SK-N-SH (cell line): ENCODE measurements around the gene DMKN. TPM values are rescaled to one million over a fixed set of nuclear protein-coding genes. Genes with fewer than 3 reads are reported as not detected.

ENCODE experiments used
- CTCF ChIA-PET: fragments of 300-600, 350-600 bp; formaldehyde crosslinking; extraction: SDS; loops from one replicate; lab custom pipeline; 2021; lab: Yijun Ruan, JAX
- POLR2A ChIA-PET: fragments of 350-600 bp; sonication (Branson Sonifier 250); formaldehyde crosslinking; extraction: SDS; loops from one replicate; lab custom pipeline; 2020; ENCODE audit warnings: antibody characterized with exemption, inconsistent platforms; lab: Yijun Ruan, JAX
- DNase-seq: peaks from one replicate; pipeline ENCODE4 v3.0.0; 2012
- H2AFZ ChIP-seq: fragments of 200-600 bp; sonication (generic); 2 replicates; pipeline ENCODE4 v1.8.1; 2016; ENCODE audit warnings: antibody characterized with exemption, mild to moderate bottlenecking, low read depth
- H3F3A ChIP-seq: fragments of 200-600 bp; sonication (generic); replicated peaks from 2 replicates; pipeline ENCODE3; 2016; ENCODE audit warnings: antibody characterized with exemption, mild to moderate bottlenecking; ENCODE audit not compliant: insufficient read depth
- H3K27ac ChIP-seq, 2 experiments: fragments of 200-500 bp in 1 of 2; fragments of 200-600 bp in 1 of 2; sonication (Bioruptor generic) in 1 of 2; sonication (generic), shearing (Covaris generic) in 1 of 2; 2 replicates each; pipeline versions ENCODE4 v1.5.1 to v1.6.1; 2014 to 2016; ENCODE audit warnings: low read depth in 2 of 2, inconsistent platforms in 1 of 2, low read length in 1 of 2, mild to moderate bottlenecking in 1 of 2, mixed read lengths in 1 of 2
- H3K27me3 ChIP-seq: fragments of 200-600 bp; sonication (generic), shearing (Covaris generic); 2 replicates; pipeline ENCODE4 v1.6.1; 2016; ENCODE audit warnings: mixed run types; ENCODE audit not compliant: insufficient read depth
- H3K36me3 ChIP-seq, 2 experiments: fragments of 200-500 bp in 1 of 2; fragments of 200-600 bp in 1 of 2; sonication (Bioruptor generic) in 1 of 2; sonication (generic) in 1 of 2; replicated peaks in 1 of 2; 2 replicates each; pipeline versions ENCODE3 to v1.5.1; 2014 to 2016; ENCODE audit warnings: low read length in 1 of 2, mild to moderate bottlenecking in 1 of 2; ENCODE audit not compliant: insufficient read depth in 2 of 2, control insufficient read depth in 1 of 2
- H3K4me1 ChIP-seq, 2 experiments: fragments of 200-500 bp in 1 of 2; fragments of 200-600 bp in 1 of 2; sonication (Bioruptor generic) in 1 of 2; sonication (generic), shearing (Covaris generic) in 1 of 2; 2 replicates each; pipeline versions ENCODE4 v1.5.1 to v1.6.1; 2014 to 2016; ENCODE audit warnings: low read depth in 1 of 2, low read length in 1 of 2, mixed run types in 1 of 2; ENCODE audit not compliant: insufficient read depth in 2 of 2, control insufficient read depth in 1 of 2
- H3K4me2 ChIP-seq: fragments of 200-600 bp; sonication (generic), shearing (Covaris generic); 2 replicates; pipeline ENCODE4 v1.6.1; 2017; ENCODE audit warnings: mixed run types
- H3K4me3 ChIP-seq, 2 experiments: fragments of 200-500 bp in 1 of 2; fragments of 200-600 bp in 1 of 2; sonication (Bioruptor generic) in 1 of 2; sonication (generic), shearing (Covaris generic) in 1 of 2; 2 replicates each; pipeline versions ENCODE4 v1.5.1 to v1.8.1; 2014 to 2016; ENCODE audit warnings: low read depth in 2 of 2, inconsistent platforms in 1 of 2, low read length in 1 of 2, mild to moderate bottlenecking in 1 of 2, mixed read lengths in 1 of 2, moderate library complexity in 1 of 2
- H3K79me2 ChIP-seq: fragments of 200-600 bp; sonication (generic); 2 replicates; pipeline ENCODE4 v1.8.1; 2017; ENCODE audit warnings: mild to moderate bottlenecking; ENCODE audit not compliant: insufficient read depth
- H3K9ac ChIP-seq: fragments of 200-600 bp; sonication (generic); 2 replicates; pipeline ENCODE4 v1.6.1; 2017; ENCODE audit warnings: mixed run types
- H3K9me2 ChIP-seq: fragments of 200-600 bp; sonication (generic); 2 replicates; pipeline ENCODE4 v1.6.1; 2017; ENCODE audit warnings: mixed run types
- H3K9me3 ChIP-seq: fragments of 200-600 bp; sonication (generic); 2 replicates; pipeline ENCODE4 v1.6.1; 2017; ENCODE audit warnings: mixed run types, mild to moderate bottlenecking, moderate library complexity
- H4K20me1 ChIP-seq: fragments of 200-600 bp; sonication (generic); 2 replicates; pipeline ENCODE4 v1.6.1; 2017; ENCODE audit warnings: mild to moderate bottlenecking, mixed run types; ENCODE audit not compliant: insufficient read depth
- ELF1 ChIP-seq: IDR thresholded peaks from 2 replicates; pipeline ENCODE4 v1.4.0; 2012
- EZH2phosphoT487 ChIP-seq: fragments of 200-600 bp; sonication (generic); IDR thresholded peaks from 2 replicates; pipeline ENCODE4 v1.6.1; 2017; ENCODE audit warnings: low read depth, mixed run types, mild to moderate bottlenecking, antibody characterized with exemption, moderate library complexity, borderline replicate concordance
- MXI1 ChIP-seq: IDR thresholded peaks from 2 replicates; pipeline ENCODE4 v1.6.1; 2012; ENCODE audit warnings: mild to moderate bottlenecking, low read depth, low read length, improper control_type of control experiment
- NRF1 ChIP-seq: IDR thresholded peaks from 2 replicates; pipeline ENCODE4 v1.6.1; 2012; ENCODE audit warnings: low read depth, mild to moderate bottlenecking, low read length
- RCOR1 ChIP-seq: fragments of 150-350 bp; IDR thresholded peaks from 2 replicates; pipeline ENCODE4 v1.6.1; 2017; ENCODE audit warnings: antibody characterized with exemption, low read length
- REST ChIP-seq: IDR thresholded peaks from 2 replicates; pipeline ENCODE4 v1.6.1; 2012; ENCODE audit warnings: mild to moderate bottlenecking, low read depth, low read length, moderate library complexity
- RFX5 ChIP-seq: IDR thresholded peaks from 2 replicates; pipeline ENCODE4 v1.6.1; 2012; ENCODE audit warnings: mild to moderate bottlenecking, improper control_type of control experiment, low read length
- RXRA ChIP-seq: IDR thresholded peaks from 2 replicates; pipeline ENCODE4 v1.4.0; 2012; ENCODE audit warnings: low read depth, mild to moderate bottlenecking, borderline replicate concordance
- SMC3 ChIP-seq: IDR thresholded peaks from 2 replicates; pipeline ENCODE4 v1.6.1; 2012; ENCODE audit warnings: low read depth, low read length, improper control_type of control experiment
- TAF1 ChIP-seq: IDR thresholded peaks from 2 replicates; pipeline ENCODE4 v1.6.1; 2012; ENCODE audit warnings: low read depth, mild to moderate bottlenecking, low read length, moderate library complexity, borderline replicate concordance
- TEAD4 ChIP-seq: IDR thresholded peaks from 2 replicates; pipeline ENCODE4 v1.4.0; 2012; ENCODE audit warnings: mild to moderate bottlenecking, borderline replicate concordance; ENCODE audit not compliant: insufficient read depth
- USF1 ChIP-seq: IDR thresholded peaks from 2 replicates; pipeline ENCODE4 v1.4.0; 2012; ENCODE audit warnings: low read depth, borderline replicate concordance
- YY1 ChIP-seq: IDR thresholded peaks from 2 replicates; pipeline ENCODE4 v1.4.0; 2012; ENCODE audit warnings: low read depth, mild to moderate bottlenecking
- ZBTB33 ChIP-seq: IDR thresholded peaks from 2 replicates; pipeline ENCODE4 v1.4.0; 2012; ENCODE audit warnings: low read depth, borderline replicate concordance
- WGBS: methylation state at CpG from one replicate; pipeline ENCODE4 v1.1.6; 2017; ENCODE audit warnings: low lambda C conversion rate; 5-methylcytosine and 5-hydroxymethylcytosine counted together
- polyA plus RNA-seq, 3 experiments: library from polyadenylated mRNA; depleted of rRNA; stranded (reverse); fragments of >200 nt; gene quantifications; 2 replicates each; pipeline ENCODE4 v1.2.3, GENCODE V29; 2012
- TF ChIP-seq, protein P1 (sequence below): fragments of 150-350 bp; IDR thresholded peaks from 2 replicates; pipeline ENCODE4 v1.6.1; 2016; ENCODE audit warnings: mild to moderate bottlenecking, low read depth, low read length
- TF ChIP-seq, protein P2 (sequence below): fragments of 200-600 bp; sonication (generic); IDR thresholded peaks from 2 replicates; pipeline ENCODE4 v1.6.1; 2017; ENCODE audit warnings: antibody characterized with exemption, mild to moderate bottlenecking, moderate library complexity

The DMKN gene
- polyA plus RNA-seq, 1 of the 3 experiments (the other 2 are of a cell fraction) = not detected

GRCh38 chr19:35528218-35529038 lies 15.0 kb upstream of the DMKN start, which contains the start of gene SBSN:
SBSN (minus strand) TSS chr19:35528311; CDS start chr19:35528281, 30 bp downstream.
- H4K20me1 ChIP-seq = no peaks in the 10 kb centered on the region
- H3K4me2 ChIP-seq = no peak within 1 kb of the TSS
- TF ChIP-seq EZH2phosphoT487 = no peak
- TF ChIP-seq MXI1 = no peak
- TF ChIP-seq RCOR1 = no peak
- no peak for TF ChIP-seq RFX5
- no peak for TF ChIP-seq SMC3
- no peak for TF ChIP-seq RXRA
- TF ChIP-seq TAF1 = no peak
- no peak for TF ChIP-seq NRF1
- TF ChIP-seq REST = no peak
- TF ChIP-seq, protein P1, sequence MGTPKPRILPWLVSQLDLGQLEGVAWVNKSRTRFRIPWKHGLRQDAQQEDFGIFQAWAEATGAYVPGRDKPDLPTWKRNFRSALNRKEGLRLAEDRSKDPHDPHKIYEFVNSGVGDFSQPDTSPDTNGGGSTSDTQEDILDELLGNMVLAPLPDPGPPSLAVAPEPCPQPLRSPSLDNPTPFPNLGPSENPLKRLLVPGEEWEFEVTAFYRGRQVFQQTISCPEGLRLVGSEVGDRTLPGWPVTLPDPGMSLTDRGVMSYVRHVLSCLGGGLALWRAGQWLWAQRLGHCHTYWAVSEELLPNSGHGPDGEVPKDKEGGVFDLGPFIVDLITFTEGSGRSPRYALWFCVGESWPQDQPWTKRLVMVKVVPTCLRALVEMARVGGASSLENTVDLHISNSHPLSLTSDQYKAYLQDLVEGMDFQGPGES = no peak
- TF ChIP-seq ELF1 = no peak
- TF ChIP-seq, all 33 proteins: peak for 0
- Histone ChIP-seq H3K9ac (no peak within 1 kb of the TSS), H3K27me3 (peaks cover 77% of the 10 kb centered on the region), H3K9me3 (no peaks in the 10 kb centered on the region), H3K4me3 (no peak within 1 kb of the TSS), H3K36me3 (no peaks in the 10 kb centered on the region), H3K27ac (no peak within 1 kb of the TSS), H3K4me1 (no peaks in the 10 kb centered on the region), H3K79me2 (no peaks in the 10 kb centered on the region), H3F3A (no peaks in the 10 kb centered on the region), H2AFZ (no peak within 1 kb of the TSS), H3K9me2 (no peaks in the 10 kb centered on the region)
- ChIA-PET POLR2A (no interaction called here), CTCF (interaction anchor here (0.7 to 1.1 kb wide), 2 partner anchors 20 to 33 kb away, joined by 3 to 6 read pairs; no protein-coding TSS in a partner anchor)
- WGBS = 16% methylated on average over 11 of the region's 11 CpGs
- no peak for DNase-seq

- ChIA-PET POLR2A (no interaction called here), CTCF (interaction anchor here (2.3 kb wide), 1 partner anchor 15 kb away, joined by 12 read pairs; no protein-coding TSS in a partner anchor)
- no peak overlapping the region for H3K9ac ChIP-seq
- no peak overlapping the region for H2AFZ ChIP-seq
- no peak overlapping the region for H3K27ac ChIP-seq
- H3K79me2 ChIP-seq = no peaks in the 10 kb centered on the region
- no peaks in the 10 kb centered on the region for H3F3A ChIP-seq
- H3K9me3 ChIP-seq = no peaks in the 10 kb centered on the region
- H3K4me2 ChIP-seq = no peak overlapping the region
- 10% methylated on average over 4 of the region's 4 CpGs for WGBS
- H3K27me3 ChIP-seq = peaks cover 52% of the 10 kb centered on the region
- H3K4me1 ChIP-seq = no peaks in the 10 kb centered on the region
- no peak overlapping the region for H3K4me3 ChIP-seq
- no peak for DNase-seq
- H3K9me2 ChIP-seq = no peaks in the 10 kb centered on the region
- H3K36me3 ChIP-seq = no peaks in the 10 kb centered on the region
- H4K20me1 ChIP-seq = no peaks in the 10 kb centered on the region
- no peak for TF ChIP-seq RCOR1
- TF ChIP-seq EZH2phosphoT487 = no peak
- no peak for TF ChIP-seq YY1
- TF ChIP-seq, protein P2, sequence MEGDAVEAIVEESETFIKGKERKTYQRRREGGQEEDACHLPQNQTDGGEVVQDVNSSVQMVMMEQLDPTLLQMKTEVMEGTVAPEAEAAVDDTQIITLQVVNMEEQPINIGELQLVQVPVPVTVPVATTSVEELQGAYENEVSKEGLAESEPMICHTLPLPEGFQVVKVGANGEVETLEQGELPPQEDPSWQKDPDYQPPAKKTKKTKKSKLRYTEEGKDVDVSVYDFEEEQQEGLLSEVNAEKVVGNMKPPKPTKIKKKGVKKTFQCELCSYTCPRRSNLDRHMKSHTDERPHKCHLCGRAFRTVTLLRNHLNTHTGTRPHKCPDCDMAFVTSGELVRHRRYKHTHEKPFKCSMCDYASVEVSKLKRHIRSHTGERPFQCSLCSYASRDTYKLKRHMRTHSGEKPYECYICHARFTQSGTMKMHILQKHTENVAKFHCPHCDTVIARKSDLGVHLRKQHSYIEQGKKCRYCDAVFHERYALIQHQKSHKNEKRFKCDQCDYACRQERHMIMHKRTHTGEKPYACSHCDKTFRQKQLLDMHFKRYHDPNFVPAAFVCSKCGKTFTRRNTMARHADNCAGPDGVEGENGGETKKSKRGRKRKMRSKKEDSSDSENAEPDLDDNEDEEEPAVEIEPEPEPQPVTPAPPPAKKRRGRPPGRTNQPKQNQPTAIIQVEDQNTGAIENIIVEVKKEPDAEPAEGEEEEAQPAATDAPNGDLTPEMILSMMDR = no peak
- no peak for TF ChIP-seq USF1
- no peak for TF ChIP-seq RXRA
- no peak for TF ChIP-seq TEAD4
- no peak for TF ChIP-seq ZBTB33
Observed at GRCh38 chr19:35525873-35526272, 12.4 kb upstream of the DMKN start.
